ENCODE data around the gene PIK3R1.
"Not testable (repeated sequence)": the region's sequence is repeated elsewhere in the genome, so short reads cannot be mapped to it uniquely, and the experiment has no call there.

PIK3R1 gene

DNA sequence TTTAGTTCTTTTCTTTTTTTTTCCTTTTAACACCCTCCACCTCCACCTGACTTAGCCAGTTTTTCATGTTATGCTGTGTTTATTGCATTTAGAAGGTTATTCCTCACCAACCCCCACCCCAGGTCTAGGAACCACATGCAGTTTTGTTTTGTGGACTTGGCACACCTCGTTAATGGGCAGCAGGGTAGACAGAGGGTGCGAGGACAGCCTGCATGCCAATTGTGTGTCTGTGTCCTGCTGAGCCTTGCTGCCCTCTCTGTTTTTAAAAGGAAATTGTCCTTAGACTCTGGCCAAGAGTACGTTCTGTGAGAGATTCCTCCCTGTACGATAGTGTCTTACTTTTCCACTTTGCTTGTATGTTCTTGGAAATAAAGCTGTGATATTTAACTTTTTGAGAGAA is 13.9 kb downstream of the PIK3R1 start:
- DNase-seq, result no peak

DNA sequence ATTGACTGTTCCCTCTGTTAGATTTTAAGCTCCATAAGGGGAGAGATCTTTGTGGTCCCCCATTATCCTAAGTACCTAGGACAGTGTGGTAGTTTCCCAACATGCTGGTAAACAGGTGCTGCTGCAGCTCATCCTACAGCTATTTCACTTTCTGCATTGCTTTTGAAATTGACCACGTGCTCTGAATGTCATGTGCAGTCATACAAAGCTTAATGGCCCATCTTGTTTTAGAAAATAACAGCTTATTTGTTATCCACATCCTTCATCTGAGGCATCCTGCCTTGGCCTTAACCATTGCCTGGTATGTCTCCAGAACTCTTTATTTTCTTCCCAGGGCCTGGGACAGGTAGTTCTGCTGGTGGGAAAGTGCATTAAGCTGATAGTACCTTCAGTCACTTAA is 14.7 kb downstream of the PIK3R1 start:
- no peak for DNase-seq

DNA sequence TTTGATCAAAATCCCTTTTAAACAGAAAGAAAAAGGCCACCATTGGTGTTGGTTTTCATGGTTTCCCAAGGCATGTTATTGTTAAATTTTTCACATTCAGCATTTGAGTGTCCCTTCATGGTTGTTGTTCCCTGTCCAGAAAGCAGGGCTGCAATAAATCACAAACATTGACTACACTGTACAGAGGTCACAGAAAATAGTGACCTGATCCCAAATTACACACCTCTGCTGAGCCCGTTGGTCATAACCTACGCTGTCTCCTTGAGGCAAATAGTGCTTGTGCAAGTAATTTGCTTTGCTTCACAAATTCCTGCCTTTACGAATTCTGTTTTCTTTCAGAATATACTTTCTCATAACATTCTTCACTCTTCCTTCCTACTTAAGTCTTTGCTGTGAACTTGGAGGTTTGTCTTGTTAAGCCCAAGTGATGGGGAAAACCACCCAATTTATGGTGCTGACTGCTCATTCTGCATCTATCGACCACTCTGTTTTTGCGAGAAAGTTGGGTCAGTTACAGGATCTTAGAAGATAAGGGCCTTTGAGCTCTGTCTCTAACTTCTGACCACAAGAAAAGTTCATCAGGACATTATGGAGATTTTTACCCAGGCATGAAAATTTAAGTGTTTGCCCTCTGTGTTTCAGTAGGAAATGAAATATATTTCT is 16.0 kb downstream of the PIK3R1 start:
- no peak for DNase-seq

DNA sequence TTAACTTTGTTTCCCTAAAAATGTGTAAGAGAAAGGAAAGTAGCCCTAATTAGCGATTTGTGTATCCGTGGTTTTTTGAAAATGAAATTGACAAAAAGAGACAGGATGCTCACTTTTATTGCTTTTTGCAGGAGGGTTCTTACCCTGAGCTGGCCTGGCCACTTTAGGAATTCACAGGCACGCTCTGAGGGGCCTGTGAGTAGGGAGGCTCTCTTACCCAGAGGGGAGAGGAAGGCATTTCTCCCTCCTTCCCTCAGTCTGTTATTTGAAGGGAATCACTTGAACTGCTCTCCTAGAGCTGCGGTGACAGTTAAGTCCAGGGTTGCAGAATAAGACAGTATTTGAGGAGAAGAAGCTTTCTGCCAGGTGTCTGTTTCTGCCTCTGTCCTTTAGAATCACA is 16.7 kb downstream of the PIK3R1 start:
- peak; percentile 76 for DNase-seq

DNA sequence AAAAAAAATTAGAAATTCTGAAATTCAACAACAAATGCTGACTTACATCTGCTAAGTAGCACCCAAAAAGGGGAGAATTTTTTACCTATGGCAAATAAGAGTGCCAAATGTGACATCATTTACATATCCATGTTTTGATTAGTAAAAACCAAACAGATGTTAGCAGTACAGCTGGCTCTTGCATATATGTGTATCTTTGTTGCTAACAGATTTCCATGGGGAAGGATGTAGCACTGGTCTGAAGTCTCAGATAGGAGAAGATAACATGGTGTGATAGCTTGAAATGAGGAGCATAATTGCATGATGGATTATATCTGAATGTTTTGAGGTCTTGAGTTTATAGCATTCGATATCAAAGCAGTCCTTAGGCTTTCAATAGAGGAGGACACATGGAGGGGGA is 17.5 kb downstream of the PIK3R1 start:
- no peak for DNase-seq

DNA sequence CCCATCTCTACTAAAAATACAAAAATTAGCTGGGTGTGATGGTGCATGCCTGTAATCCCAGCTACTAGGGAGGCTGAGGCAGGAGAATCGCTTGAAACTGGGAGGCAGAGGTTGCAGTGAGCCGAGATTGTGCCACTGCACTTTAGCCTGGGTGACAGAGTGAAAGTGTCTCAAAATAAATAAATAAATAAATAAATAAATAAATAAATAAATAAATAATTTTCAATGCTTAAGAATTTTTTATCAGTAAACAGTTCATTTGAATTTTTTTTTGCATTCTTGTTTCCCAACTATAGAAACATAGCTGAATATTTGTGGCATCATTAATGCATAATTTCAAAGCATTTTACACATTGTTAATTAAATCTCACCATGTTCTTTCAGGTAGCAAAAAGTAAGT is 19.7 kb downstream of the PIK3R1 start:
- DNase-seq, result not testable (repeated sequence)

DNA sequence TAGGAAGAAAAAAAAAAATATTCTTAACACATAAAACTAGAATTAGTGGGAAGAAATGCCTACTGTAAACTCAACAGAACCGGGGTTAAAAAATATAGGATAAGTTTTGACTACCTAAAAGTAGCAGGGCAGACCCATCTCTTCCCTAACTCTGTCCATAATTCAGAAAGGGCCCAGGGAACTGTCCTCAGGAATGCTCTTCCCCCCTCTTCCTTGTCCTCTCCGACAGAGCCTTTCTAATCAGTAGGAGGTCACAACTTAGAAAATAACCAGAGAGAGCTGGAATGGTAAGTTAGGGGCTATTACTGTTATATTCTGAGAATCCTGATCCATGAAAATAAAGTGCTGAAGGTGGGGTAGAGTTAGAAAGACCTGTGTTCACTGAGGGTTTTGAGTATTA is 22.2 kb downstream of the PIK3R1 start:
- no peak for DNase-seq

DNA sequence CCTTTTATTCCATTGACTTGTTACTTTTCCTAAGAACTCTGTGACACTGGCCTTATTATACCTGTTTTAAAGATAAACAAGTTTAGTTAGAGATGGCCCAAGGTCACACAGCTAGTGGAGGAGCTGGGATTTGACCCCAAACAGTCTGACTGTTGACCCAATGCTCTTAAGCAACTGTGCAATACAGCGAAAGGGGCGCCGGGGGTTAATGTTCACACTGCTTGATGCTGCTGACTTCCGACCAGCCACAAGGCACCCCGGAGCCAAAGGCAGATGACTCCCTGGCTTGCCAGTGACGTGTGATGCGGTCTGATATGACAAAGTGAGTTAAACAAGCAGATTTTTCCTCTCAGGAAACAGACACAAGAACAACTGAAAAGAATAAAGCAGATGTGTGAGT is 23.9 kb downstream of the PIK3R1 start:
- DNase-seq, result peak; percentile 63

DNA sequence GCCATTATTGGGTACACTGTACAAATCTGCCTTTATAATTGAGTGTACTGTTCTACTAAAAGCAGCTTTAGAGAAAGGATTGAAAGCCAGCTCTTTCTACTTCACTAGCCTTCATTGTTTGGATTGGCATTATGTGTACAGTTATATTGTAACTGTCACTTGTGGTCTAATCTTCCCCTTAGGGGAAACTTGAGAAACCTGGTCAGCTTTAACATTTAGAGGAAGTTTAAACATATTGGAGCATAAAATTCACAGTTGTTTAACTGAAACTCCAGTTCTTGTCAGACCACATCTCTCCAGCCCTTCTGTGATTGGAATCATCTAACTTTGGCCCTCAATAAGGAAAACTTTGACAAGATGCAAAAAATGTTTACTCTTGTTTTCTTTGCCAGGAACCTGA is 24.6 kb downstream of the PIK3R1 start:
- no peak for DNase-seq

DNA sequence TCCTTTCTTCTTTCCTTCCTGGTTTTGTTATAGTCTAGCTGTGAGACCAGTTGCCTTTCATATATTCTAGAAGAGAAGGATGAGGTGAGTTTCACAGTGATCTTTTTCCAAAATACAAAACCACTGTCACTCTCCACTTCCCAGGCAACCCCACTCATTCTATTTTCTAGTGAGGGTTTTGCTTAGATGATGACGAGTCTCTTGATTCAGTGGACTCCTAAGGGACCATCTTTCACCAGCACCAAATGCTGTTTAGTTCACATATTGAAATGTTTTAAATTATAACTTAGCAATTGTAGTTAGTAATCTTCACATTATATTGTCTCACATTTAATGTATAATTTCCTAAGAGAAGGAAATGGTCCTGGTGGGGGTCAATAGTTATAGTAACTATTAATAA is 25.2 kb downstream of the PIK3R1 start:
- DNase-seq, result no peak

DNA sequence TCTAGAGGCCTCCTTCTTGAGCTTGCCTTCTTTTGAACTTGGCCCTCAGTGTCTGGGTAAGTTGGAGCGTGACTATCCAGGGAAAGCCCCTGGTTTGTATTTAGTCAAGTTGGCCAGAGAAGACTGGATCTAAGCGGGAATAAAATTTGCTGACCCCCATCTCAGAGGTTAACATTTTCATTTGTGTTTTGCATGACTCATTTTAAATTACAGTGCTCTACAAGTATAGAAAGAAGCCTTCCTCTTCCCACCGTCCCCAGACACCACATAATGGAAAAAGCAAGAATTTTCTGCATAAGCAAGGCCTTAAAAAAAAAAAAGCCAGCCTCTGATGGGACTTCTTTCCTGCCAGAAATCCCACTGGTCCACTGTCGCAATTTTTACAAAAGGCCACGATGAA is 27.2 kb downstream of the PIK3R1 start:
- DNase-seq, result no peak

DNA sequence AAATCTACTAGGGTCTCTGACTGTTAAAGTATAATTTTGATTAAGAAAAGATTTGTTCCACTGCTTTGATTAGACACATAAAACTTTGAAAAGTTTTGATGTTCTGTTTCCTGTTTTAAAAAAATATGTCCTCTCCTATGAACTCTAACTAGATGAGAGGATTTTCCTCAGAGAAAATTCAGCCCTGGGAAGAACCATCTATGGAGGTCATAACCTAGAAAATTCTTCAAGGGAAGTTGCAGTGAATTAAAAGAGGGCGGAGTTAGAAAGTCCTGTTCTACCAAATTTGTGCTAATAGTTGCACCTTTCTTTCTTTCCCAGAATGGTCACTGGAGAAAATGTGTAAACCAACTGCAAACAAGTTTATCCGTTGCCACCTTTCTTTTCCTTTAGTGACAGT is 27.7 kb downstream of the PIK3R1 start:
- no peak for DNase-seq

DNA sequence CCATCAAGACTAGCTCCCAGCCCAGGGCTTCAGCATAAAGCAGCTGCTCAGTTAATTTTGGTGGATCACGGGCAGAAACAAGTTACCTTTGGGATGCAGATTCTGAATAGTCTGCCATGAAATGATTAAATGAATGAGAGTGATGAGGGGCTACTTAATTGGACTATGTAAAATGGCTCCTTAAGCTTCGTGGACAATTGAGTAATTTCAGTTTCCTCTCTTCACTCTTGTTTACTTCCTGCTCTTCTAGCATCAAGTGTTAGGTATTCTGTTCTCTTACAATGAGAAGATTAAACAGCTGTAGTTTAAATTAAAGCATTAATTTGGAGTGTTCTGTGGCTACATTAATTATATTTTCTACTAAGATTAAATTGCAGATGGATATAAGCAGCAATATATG is 28.1 kb downstream of the PIK3R1 start:
- DNase-seq, result no peak

DNA sequence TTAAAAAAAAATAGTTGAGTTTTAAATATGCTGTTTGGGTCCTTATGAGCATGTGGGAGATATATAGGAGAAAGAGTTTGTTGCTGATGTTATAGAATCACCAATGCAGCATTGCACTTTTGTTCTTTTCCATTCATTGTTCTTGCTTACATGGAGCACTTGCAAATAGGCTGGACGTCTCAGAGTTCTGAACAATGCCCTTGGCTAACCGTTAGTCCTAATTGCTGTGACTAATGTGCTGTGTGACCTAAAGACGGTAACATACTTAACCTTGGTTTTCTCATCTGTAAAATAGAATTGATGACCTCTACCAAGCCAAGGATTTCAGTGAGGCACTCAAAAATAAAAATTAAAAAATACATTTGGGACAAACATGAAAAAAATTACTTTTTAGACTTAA is 29.8 kb downstream of the PIK3R1 start:
- DNase-seq, result no peak

DNA sequence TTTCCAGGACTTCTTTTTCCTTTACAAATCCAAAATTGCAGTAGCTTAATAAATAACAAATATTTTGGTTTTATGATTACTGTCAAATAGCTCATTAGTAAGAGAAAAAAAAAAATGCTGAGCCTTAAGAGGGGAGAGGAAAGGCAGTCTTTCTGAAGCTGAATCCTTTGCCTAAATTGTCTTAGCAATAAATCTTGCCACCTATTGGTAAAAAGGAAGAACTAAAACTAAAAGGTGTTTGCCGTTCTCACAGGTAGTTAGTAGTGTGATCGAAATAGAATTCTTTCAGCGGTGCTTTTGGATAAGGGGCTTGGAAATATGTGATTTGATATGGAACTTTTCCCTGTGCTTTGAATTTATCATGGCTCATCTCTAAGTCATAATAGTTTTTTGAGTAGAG is 31.2 kb downstream of the PIK3R1 start:
- DNase-seq, result no peak

DNA sequence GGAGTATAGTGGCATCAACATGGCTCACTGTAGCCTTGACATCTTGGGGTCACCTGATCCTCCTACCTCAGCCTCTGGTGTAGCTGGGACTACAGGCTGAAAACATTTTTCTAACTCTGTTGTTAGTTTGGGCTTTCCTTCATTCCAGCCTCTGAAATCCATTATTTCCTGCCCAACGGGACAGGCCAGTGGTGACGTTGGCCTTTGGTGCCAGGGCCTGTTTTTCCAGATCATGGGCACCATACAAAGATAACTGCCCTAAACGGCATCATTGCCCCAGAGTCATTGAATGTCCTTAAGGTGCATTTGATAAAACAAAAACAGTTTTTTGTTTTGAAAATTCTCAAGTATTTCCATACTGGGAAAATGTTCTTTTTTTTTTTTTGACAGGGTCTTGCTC is 32.1 kb downstream of the PIK3R1 start:
- DNase-seq, result no peak

DNA sequence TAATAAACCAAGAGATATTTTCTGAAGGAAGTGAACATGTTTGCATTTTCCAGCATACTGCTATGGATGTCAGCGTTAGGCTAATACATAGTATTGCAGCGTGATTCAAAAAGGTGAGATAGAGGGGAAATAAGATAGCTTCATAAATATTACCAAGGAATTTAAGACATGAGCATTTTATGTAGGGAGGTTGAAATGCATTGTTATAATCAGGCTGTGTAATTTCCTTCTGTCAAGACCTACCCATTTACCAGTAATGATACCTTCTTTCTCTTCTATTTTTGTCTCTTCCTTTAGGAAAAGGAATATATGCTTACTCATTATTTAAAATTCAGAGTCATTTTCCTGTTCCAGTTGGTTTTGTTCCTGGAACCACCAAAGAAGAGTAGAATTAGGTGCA is 33.3 kb downstream of the PIK3R1 start:
- DNase-seq, result no peak

DNA sequence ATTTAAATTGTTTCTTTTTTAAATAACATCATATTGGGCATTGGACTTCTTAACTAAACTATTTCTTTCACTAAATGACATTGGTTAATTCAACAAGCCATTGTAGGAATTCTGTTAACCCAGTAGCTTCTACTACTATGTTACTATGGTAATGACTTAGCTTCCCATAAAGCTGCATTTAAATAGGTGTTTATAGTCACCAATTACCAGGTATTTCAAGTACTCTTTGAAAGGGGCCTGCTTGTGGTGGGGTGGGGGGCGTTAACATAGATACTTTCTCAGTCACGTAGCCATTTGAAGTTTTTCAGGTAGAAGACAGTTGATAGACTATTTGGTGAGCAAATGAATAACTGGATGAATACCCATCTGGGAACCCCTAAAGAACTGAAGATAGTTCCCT is 34.0 kb downstream of the PIK3R1 start:
- no peak for DNase-seq

DNA sequence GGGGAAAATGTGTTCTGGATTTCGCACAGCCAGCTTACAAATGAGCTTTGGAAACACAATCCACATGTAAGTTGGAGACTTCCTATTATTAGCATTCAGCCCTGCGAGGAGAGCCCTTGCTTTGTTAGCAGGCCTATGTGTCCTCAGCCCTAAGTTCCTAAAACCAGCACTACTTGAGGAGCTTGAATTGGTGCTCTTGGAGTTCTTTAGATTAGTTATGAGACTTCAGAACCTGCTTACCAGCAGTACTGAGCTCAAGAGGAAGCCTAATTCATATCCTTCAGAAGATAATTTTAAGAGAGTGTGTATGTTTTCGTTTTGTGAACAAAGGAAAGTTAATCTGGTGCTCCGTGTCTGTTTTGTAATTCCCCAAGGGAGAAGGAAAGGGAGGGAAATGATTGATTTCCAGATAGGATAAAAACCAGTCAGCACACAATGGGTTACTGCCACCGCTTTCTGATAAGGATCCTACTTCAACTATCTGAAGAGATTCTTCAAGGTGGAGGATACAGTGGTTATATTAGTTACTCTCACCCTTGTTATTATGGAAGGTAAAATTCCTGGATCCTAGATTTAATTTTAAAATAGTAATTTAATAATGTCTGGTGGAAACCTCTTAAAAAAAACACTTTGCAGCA is 35.2 kb downstream of the PIK3R1 start:
- DNase-seq, result no peak

DNA sequence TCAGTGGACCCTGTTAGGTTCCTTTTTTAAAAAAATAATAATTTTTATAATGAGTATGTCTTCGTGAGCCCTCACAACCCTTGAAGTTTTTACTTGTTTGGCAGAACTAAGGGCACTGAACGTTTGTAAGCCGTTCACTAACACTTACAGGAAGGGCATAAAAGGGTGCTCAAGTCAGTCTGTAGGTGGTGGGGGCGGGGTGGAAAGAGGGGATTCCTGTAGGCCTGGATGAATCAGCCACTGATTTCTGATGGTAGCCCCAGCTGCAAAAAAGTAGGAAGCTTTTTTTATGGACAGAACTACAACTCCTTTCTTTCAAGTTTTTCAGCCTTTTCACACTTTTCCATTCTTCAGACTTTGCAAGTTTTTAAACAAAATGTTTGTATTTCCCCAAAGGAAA is 35.8 kb downstream of the PIK3R1 start:
- no peak for DNase-seq

DNA sequence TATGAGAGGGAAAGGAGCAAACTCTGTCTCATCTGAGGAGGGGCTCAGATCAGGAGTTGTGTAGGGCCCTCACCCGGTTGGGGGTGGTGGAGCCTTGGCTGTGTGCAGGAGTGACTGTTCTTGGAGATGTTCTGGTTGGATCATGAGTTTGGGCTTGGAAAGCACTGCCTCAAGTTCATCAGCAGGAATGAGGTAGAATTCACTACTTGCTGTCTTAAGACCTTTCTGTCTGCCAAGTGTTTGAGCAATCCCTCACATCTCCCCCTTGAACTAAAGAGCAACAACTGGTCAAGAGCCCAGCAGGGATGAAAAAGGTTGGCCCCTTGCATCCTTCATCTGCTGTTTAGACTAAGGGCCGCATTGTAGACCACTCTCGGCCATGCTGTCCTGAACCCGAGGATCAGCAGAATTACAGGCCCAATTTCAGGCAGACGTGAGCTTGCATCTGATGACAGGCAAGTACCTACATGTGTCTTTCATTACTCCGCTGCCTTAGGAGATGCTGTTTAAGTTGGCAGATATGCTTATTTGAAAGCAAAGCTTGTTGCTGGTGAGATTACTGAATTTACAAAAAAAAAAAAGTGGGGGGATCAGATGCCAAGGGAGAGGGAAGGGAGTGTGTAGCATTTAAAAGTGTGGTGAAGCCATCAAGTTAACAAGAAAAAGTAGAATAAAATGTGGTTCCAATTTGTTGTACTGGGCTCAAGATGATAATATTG is 36.4 kb downstream of the PIK3R1 start:
- no peak for DNase-seq

DNA sequence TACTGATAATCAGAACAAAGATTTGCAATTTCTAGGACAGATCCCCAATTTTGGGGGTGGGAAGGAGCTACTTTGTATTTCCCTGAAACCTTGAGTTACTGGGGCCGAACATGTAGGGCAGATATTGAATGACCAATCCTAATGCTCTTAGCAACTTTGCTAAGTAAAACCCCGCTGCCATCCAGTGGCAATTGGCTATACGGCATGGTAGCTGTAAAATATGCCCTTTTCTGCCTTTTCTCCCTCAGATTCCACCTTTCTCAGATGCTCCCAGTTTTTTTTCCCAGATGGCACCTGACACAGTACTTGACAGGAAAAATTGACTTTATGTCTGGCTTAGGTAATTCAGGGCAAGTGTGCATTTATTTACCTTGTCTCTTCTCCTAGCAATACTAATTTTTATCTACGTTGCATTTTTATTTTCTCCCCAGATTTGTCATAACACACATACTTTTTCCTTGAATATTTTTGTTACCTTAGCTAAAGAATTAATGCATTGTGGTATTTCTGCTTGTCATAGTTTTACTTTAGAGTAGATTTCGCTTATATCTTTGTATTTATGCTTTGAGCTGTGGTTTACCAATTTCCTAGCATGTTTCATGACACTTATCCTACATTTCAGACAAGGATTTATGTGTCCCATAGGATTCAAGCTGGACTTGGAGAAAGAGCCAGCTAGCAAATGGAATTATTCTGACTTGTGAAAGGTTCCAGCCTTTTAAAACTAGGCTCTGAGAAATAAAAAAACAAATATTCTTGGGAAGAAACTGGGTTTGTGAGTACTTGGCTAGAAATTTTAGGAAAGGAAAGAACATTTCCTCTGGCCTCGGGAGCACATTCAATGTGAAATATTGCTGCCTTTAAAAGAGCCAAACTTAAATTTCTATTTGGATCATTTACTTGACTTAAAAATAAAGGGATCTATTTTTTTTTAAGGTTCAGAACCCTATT is 37.4 kb downstream of the PIK3R1 start:
- DNase-seq, result peak; percentile 74
